Loucy (cell line): ENCODE results near the gene COL4A3.

ENCODE experiments used
- H2AFZ ChIP-seq: fragments of 200-600 bp; sonication (generic); 2 replicates; pipeline ENCODE4 v1.6.0; 2016; ENCODE audit warnings: antibody characterized with exemption, mild to moderate bottlenecking, low read length, moderate library complexity
- H3F3A ChIP-seq: fragments of 200-600 bp; 2 replicates; pipeline ENCODE4 v1.6.0; 2016; ENCODE audit warnings: antibody characterized with exemption, low read depth, mild to moderate bottlenecking
- H3K27me3 ChIP-seq: fragments of 200-600 bp; sonication (generic); 2 replicates; pipeline ENCODE4 v1.6.1; 2014; ENCODE audit warnings: low read length, mild to moderate bottlenecking; ENCODE audit not compliant: insufficient read depth, poor library complexity, severe bottlenecking
- H3K36me3 ChIP-seq: fragments of 200-600 bp; sonication (generic); 2 replicates; pipeline ENCODE4 v1.6.1; 2016; ENCODE audit warnings: low read length; ENCODE audit not compliant: insufficient read depth
- H3K4me1 ChIP-seq: fragments of 200-600 bp; sonication (generic); 2 replicates; pipeline ENCODE4 v1.5.1; 2014; ENCODE audit warnings: low read length, mild to moderate bottlenecking; ENCODE audit not compliant: insufficient read depth, poor library complexity, severe bottlenecking
- H3K4me2 ChIP-seq: fragments of 200-600 bp; sonication (generic); 2 replicates; pipeline ENCODE4 v1.6.0; 2014; ENCODE audit warnings: antibody characterized with exemption, low read length, low read depth, mild to moderate bottlenecking; ENCODE audit not compliant: poor library complexity, severe bottlenecking
- H3K4me3 ChIP-seq: fragments of 200-600 bp; sonication (generic); 2 replicates; pipeline ENCODE4 v1.5.1; 2014; ENCODE audit warnings: low read length, mild to moderate bottlenecking, mixed read lengths; ENCODE audit not compliant: poor library complexity, severe bottlenecking
- H3K79me2 ChIP-seq: fragments of 200-600 bp; sonication (generic); 2 replicates; pipeline ENCODE4 v1.6.1; 2014; ENCODE audit warnings: low read length; ENCODE audit not compliant: insufficient read depth
- H3K9ac ChIP-seq: fragments of 200-600 bp; sonication (generic); 2 replicates; pipeline ENCODE4 v1.6.0; 2014; ENCODE audit warnings: mild to moderate bottlenecking, low read depth, low read length, moderate library complexity; ENCODE audit not compliant: poor library complexity, severe bottlenecking
- H3K9me2 ChIP-seq: fragments of 200-600 bp; sonication (generic); replicated peaks from 2 replicates; pipeline ENCODE4 v1.6.1; 2016; ENCODE audit warnings: low read depth, low read length, mixed read lengths
- H3K9me3 ChIP-seq: fragments of 200-600 bp; sonication (generic); 2 replicates; pipeline ENCODE4 v1.6.1; 2014; ENCODE audit warnings: mild to moderate bottlenecking, antibody characterized with exemption, low read length, low read depth; ENCODE audit not compliant: insufficient read depth
- H4K20me1 ChIP-seq: fragments of 200-600 bp; sonication (generic); 2 replicates; pipeline ENCODE4 v1.6.0; 2014; ENCODE audit warnings: antibody characterized with exemption, low read length, mild to moderate bottlenecking; ENCODE audit not compliant: insufficient read depth, poor library complexity, severe bottlenecking
- EZH2phosphoT487 ChIP-seq: fragments of 200-600 bp; IDR thresholded peaks from 2 replicates; pipeline ENCODE4 v1.6.1; 2018; ENCODE audit warnings: antibody characterized with exemption, mild to moderate bottlenecking, moderate library complexity, borderline replicate concordance
- TF ChIP-seq, protein P1 (sequence below): fragments of 200-600 bp; sonication (generic); conservative IDR thresholded peaks from 2 replicates; pipeline ENCODE4 v1.5.1; 2014; ENCODE audit warnings: mild to moderate bottlenecking, antibody characterized with exemption, low read length

COL4A3 gene

DNA sequence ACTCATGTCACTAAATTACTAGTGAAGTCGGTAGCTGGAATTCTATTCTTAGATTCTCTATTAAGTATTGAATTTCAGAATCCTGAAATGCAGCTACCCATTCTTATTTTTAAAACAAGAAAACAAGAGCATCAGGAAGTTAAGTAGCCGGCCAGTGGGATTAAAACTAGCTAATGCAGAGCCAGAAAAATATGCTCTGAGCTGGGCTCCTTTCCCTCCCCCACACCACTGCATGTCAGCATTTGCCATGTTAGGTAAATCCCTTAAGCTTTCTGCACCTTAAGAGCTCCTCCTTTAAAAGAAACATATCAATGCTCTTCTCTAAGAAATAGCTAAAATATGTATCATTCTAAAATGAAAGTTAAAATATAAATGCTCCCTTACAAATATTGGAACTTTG lies 88.4 kb downstream of the COL4A3 start:
- Histone ChIP-seq H3K9ac (no peak overlapping the region), H3K27me3 (no peaks in the 10 kb centered on the region), H3F3A (no peaks in the 10 kb centered on the region), H3K9me3 (no peaks in the 10 kb centered on the region), H3K36me3 (no peaks in the 10 kb centered on the region), H3K4me2 (no peak overlapping the region), H2AFZ (no peak overlapping the region), H3K4me1 (no peaks in the 10 kb centered on the region), H4K20me1 (no peaks in the 10 kb centered on the region), H3K9me2 (no peaks in the 10 kb centered on the region), H3K4me3 (no peak overlapping the region), H3K79me2 (no peaks in the 10 kb centered on the region)
- TF ChIP-seq, protein P1, sequence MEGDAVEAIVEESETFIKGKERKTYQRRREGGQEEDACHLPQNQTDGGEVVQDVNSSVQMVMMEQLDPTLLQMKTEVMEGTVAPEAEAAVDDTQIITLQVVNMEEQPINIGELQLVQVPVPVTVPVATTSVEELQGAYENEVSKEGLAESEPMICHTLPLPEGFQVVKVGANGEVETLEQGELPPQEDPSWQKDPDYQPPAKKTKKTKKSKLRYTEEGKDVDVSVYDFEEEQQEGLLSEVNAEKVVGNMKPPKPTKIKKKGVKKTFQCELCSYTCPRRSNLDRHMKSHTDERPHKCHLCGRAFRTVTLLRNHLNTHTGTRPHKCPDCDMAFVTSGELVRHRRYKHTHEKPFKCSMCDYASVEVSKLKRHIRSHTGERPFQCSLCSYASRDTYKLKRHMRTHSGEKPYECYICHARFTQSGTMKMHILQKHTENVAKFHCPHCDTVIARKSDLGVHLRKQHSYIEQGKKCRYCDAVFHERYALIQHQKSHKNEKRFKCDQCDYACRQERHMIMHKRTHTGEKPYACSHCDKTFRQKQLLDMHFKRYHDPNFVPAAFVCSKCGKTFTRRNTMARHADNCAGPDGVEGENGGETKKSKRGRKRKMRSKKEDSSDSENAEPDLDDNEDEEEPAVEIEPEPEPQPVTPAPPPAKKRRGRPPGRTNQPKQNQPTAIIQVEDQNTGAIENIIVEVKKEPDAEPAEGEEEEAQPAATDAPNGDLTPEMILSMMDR = no peak
- no peak for TF ChIP-seq EZH2phosphoT487

DNA sequence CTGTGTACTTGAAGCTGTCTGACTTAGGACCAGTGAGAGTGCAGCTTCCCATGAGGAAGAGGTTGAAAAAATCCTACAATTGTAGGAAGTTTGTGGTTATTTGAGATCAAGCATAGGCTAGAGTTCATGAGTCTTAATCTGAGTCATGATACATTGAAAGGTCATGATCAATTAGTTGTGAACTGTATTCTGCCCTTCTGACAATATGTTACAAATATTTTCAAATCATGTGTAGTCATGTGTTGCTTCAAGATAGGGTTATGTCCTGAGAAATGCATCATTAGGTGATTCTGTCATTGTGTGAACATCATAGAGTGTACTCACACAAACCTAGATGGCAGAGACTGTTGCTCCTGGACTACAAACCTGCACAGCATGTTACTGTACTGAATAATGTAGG lies 92.2 kb downstream of the COL4A3 start:
- no peak for TF ChIP-seq EZH2phosphoT487
- TF ChIP-seq, protein P1 = no peak
- H3K4me1 ChIP-seq = no peaks in the 10 kb centered on the region
- H3K9me2 ChIP-seq = no peaks in the 10 kb centered on the region
- no peaks in the 10 kb centered on the region for H3K27me3 ChIP-seq
- H4K20me1 ChIP-seq = no peaks in the 10 kb centered on the region
- H3K9me3 ChIP-seq = no peaks in the 10 kb centered on the region
- H3K4me2 ChIP-seq = no peak overlapping the region
- no peak overlapping the region for H3K4me3 ChIP-seq
- H3K9ac ChIP-seq = no peak overlapping the region
- no peaks in the 10 kb centered on the region for H3K79me2 ChIP-seq
- no peaks in the 10 kb centered on the region for H3K36me3 ChIP-seq
- no peaks in the 10 kb centered on the region for H3F3A ChIP-seq
- H2AFZ ChIP-seq = no peak overlapping the region

DNA sequence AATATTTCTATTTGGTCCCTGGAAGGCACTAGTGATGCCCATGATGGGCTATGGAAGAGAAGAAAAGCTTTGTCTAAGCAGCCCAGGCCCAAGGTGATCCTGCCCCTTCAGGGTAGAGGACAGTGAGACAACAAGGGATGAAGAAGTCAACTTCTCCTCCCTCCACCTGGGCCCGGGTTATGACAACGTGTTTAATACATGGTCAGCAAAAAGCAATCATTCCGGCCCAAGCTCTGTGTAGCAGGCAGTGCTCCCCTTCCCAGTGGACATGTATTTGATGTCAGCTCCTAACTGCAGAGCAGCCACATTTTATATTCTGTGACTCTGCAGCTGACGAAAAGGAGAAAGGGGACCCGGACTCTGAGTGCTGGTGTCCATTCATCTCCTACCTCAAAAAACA lies 93.4 kb downstream of the COL4A3 start:
- Histone ChIP-seq H3K79me2 (no peaks in the 10 kb centered on the region), H3K9ac (no peak overlapping the region), H3K4me3 (no peak overlapping the region), H4K20me1 (no peaks in the 10 kb centered on the region), H3F3A (no peaks in the 10 kb centered on the region), H3K9me2 (no peaks in the 10 kb centered on the region), H2AFZ (no peak overlapping the region), H3K27me3 (no peaks in the 10 kb centered on the region), H3K36me3 (no peaks in the 10 kb centered on the region), H3K4me2 (no peak overlapping the region), H3K4me1 (no peaks in the 10 kb centered on the region), H3K9me3 (no peaks in the 10 kb centered on the region)
- TF ChIP-seq, protein P1 = no peak
- TF ChIP-seq EZH2phosphoT487 = no peak
